Cardiac septum (tissue), 1 donor: ENCODE results near the gene ARL6IP4. TPM values are rescaled to one million over a fixed set of nuclear protein-coding genes. Genes with fewer than 3 reads are reported as not detected.

Experiments used
- DNase-seq: peaks from one replicate; pipeline ENCODE4 v3.0.0-alpha.2; 2020; ENCODE audit warnings: low spot score
- intact Hi-C: fragments of 100-400 bp; cut with DNase I; formaldehyde crosslinking; loops from one replicate; pipeline ENCODE4 v1.14.0; 2022
- total RNA-seq: library from RNA; stranded (reverse); fragmentation: NEBNext Ultra II Directional; extraction: Animal tissue kit (Norgen Biotek cat#: 25700); gene quantifications from one replicate; pipeline ENCODE4 v1.2.1, GENCODE V29; 2021
- donor health status: DM: no; HTN: no; CAD: no.

The ARL6IP4 gene
- total RNA-seq, 1 donor from 2014 or later = 139 TPM

- intact Hi-C loops = no loop called here
- no peak for DNase-seq
Measured at GRCh38 chr12:122985338-122986257, 5.1 kb downstream of the ARL6IP4 start.

GRCh38 chr12:122986258-122986871 lies 5.9 kb downstream of the ARL6IP4 start:
- DNase-seq = no peak
- intact Hi-C loops = no loop called here

GRCh38 chr12:122987086-122987951 lies 6.8 kb downstream of the ARL6IP4 start:
- no peak for DNase-seq
- intact Hi-C loops = no loop called here

- intact Hi-C loops = no loop called here
- no peak for DNase-seq
Measured at GRCh38 chr12:122988036-122988435, 7.6 kb downstream of the ARL6IP4 start.

- no peak for DNase-seq
- intact Hi-C loops = no loop called here
Measured at GRCh38 chr12:122988612-122989212, 8.2 kb downstream of the ARL6IP4 start.

GRCh38 chr12:122989225-122989839 lies 8.9 kb downstream of the ARL6IP4 start:
- intact Hi-C loops = no loop called here
- no peak for DNase-seq

- intact Hi-C loops = no loop called here
Measured at GRCh38 chr12:122989874-122990419, 9.5 kb downstream of the ARL6IP4 start.

GRCh38 chr12:122990561-122990960 lies 10.1 kb downstream of the ARL6IP4 start:
- DNase-seq = no peak

More at GRCh38 chr12:122989874-122990419, 9.5 kb downstream of the ARL6IP4 start:
- no peak for DNase-seq

GRCh38 chr12:122990961-122991622 lies 10.6 kb downstream of the ARL6IP4 start:
- intact Hi-C loops = no loop called here
- no peak for DNase-seq

More at GRCh38 chr12:122990561-122990960, 10.1 kb downstream of the ARL6IP4 start:
- intact Hi-C loops = no loop called here

GRCh38 chr12:122991623-122992275 lies 11.3 kb downstream of the ARL6IP4 start:
- intact Hi-C loops = no loop called here
- no peak for DNase-seq

- no peak for DNase-seq
- intact Hi-C loops = no loop called here
Measured at GRCh38 chr12:122992386-122992785, 11.9 kb downstream of the ARL6IP4 start.

GRCh38 chr12:122994140-122994675 lies 13.7 kb downstream of the ARL6IP4 start:
- DNase-seq = no peak
- intact Hi-C loops = no loop called here

- DNase-seq = no peak
- intact Hi-C loops = no loop called here
Measured at GRCh38 chr12:122994781-122995502, 14.5 kb downstream of the ARL6IP4 start.

GRCh38 chr12:122995503-122996187 lies 15.2 kb downstream of the ARL6IP4 start:
- no peak for DNase-seq
- intact Hi-C loops = no loop called here

GRCh38 chr12:122996188-122996601 lies 15.7 kb downstream of the ARL6IP4 start:
- no peak for DNase-seq
- intact Hi-C loops = no loop called here

- no peak for DNase-seq
- intact Hi-C loops = no loop called here
Measured at GRCh38 chr12:122996621-122997342, 16.3 kb downstream of the ARL6IP4 start.
